Subcutaneous adipose tissue (tissue), 4 donors: ENCODE data around the gene UNC79. TPM values are rescaled to one million over a fixed set of nuclear protein-coding genes. Genes with fewer than 3 reads are reported as not detected.

ENCODE experiments used
- total RNA-seq, 4 donors: library from RNA; depleted of rRNA; stranded (reverse); fragments of >200 nt; gene quantifications; one replicate each; pipeline ENCODE4 v1.1.0, GENCODE V29; 2016
- TF ChIP-seq, protein P1 (sequence below): fragments of 450-650 bp; IDR thresholded peaks from one replicate; pipeline ENCODE4 v1.5.1; 2016; ENCODE audit warnings: low read depth, mild to moderate bottlenecking, control low read depth, antibody characterized with exemption, moderate library complexity

The UNC79 gene
- total RNA-seq, 4 donors from 2014 or later: 0.16 to 0.75 (median 0.28) TPM

DNA sequence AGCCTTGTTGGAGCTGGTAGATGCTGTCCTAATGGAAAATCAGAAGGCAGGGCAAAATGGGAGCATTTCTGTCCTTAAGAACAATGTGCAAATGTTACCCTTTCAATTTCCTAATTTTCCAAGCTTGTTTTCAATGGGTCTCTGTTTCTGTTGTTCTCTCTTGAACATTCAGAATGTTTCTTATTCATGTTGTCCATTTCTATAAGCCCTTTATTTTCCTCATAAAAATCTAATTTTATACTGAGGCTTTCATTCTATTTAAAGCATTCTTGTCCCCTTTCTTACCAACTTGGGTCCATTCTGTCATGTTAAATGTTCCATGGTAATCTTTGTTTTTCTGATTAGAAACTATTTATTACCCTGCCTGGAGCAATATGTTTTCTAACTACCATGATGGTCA lies 232.6 kb downstream of the UNC79 start:
- TF ChIP-seq, protein P1, sequence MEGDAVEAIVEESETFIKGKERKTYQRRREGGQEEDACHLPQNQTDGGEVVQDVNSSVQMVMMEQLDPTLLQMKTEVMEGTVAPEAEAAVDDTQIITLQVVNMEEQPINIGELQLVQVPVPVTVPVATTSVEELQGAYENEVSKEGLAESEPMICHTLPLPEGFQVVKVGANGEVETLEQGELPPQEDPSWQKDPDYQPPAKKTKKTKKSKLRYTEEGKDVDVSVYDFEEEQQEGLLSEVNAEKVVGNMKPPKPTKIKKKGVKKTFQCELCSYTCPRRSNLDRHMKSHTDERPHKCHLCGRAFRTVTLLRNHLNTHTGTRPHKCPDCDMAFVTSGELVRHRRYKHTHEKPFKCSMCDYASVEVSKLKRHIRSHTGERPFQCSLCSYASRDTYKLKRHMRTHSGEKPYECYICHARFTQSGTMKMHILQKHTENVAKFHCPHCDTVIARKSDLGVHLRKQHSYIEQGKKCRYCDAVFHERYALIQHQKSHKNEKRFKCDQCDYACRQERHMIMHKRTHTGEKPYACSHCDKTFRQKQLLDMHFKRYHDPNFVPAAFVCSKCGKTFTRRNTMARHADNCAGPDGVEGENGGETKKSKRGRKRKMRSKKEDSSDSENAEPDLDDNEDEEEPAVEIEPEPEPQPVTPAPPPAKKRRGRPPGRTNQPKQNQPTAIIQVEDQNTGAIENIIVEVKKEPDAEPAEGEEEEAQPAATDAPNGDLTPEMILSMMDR: no peak

DNA sequence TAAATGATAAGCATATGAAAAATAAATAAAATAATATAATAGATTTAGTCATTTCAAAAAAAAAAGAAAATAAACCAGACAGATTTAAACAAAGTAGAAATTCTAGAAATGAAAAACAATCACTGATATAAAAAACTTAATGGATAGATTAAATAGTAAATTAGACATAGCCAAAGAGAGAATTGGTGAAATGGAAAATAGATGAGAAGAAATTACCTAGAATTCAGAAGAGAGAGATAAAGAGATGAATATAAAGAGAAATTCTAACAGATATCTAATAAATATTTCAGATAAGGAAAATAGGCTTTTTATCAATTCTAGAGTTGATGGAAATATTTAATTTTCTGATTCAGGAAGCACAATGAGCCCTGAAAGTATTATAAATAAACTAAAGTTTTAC lies 234.4 kb downstream of the UNC79 start:
- TF ChIP-seq, protein P1: no peak

DNA sequence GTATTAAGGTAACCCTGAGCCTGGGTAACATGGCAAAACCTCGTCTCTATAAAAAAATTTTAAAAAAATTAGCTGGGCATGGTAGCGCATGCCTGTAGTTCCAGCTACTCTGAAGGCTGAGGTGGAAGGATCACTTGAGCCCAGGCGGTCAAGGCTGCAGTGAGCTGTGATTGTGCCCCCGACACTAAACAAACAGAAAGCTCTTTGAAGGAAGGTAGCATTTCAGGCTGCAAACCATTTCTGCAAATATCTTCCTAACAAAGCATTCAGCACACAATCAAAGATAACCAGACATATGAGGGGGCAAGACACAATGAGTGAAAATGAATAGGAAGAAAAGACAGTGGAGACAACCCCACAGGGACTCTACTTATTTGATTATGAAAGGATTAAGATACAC lies 238.9 kb downstream of the UNC79 start:
- TF ChIP-seq, protein P1: no peak

DNA sequence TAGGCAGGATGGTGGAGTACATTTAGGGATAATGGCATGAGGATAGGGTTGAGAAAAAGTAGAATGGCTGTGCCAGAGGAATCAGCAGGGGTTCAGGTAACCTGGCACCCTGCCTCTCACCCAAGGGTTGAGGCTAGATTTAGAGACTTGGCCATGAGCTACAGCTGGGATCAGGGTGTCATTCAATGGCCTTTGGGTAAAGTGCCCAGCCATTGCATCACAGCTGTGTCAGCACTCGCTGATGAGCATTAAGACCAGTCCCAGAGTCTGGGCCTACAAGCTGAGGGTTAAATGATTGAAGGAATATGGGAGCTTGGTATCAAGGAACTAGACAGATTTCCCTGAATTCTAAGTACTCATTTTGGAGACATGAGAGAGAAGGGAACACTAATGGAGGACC lies 243.6 kb downstream of the UNC79 start:
- TF ChIP-seq, protein P1: no peak

DNA sequence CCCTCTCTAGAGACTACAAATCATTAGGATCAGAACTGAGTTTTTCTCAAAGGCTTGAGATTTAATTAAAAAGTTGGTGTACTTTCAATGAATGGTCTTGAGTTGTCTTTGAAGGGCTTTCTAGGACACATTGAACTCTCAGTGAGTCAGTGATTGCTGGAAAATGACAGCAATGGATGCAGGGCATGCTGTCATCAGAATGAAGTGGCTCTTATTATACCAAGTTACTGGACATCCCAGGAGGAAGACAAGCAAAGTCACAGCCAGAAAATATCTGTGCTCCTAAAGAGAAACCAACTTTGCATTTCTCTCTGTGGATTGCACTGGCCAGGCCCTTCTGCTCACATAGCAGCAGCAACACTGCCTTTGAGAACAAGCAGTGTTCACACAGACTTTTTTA lies 244.9 kb downstream of the UNC79 start:
- TF ChIP-seq, protein P1: no peak

DNA sequence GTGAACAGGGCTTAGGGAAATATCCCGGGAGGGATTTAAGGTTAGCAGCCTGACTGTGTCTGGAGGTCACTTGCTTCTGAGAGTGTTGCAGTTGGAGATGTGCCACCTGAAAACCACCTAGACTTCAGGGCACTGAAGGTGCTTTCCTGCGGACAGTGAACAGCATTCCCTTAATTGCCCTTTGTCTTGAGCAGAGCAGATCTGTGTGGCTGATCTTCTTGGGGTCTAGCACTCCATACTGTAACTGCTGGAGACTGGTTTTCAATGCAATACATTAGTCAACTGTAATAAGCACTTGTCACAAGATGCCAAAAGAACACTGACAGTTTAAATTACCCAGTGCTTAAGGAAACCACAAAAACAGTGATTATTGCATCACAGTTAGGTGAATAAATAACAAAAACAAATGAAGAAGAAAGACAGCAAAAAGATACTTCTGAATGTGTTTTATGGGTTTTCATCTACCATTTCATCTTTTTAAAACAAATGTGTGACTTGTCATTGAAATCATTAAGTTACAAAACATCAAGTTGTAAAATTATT lies 245.7 kb downstream of the UNC79 start:
- TF ChIP-seq, protein P1: no peak

DNA sequence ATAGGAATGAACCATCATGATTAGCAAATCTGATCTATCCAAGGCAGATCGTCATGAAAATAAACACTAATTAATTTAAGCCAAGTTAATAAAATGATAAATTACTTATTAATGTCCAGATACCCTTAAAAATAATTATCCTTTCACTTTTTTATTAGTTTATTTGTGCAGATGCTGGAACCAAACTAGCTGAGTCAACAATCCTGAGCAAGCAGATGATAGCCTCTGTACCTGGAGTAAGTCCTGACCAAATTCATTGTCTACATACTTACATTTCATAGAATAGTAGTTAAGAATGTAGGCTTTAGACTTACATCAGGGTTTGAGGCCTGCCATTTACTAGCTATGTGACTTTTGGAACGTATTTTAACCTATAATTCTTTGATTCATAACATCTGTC lies 251.7 kb downstream of the UNC79 start:
- TF ChIP-seq, protein P1: no peak
